OCI-M1 (cell line): Measurements from ENCODE around the gene ZIC5.
"Not testable (repeated sequence)": the region's sequence is repeated elsewhere in the genome, so short reads cannot be mapped to it uniquely, and the experiment has no call there.

Experiments
- DNase-seq: peaks from one replicate; lab custom pipeline; 2025; lab: John Stamatoyannopoulos, UW

ZIC5 gene

DNA sequence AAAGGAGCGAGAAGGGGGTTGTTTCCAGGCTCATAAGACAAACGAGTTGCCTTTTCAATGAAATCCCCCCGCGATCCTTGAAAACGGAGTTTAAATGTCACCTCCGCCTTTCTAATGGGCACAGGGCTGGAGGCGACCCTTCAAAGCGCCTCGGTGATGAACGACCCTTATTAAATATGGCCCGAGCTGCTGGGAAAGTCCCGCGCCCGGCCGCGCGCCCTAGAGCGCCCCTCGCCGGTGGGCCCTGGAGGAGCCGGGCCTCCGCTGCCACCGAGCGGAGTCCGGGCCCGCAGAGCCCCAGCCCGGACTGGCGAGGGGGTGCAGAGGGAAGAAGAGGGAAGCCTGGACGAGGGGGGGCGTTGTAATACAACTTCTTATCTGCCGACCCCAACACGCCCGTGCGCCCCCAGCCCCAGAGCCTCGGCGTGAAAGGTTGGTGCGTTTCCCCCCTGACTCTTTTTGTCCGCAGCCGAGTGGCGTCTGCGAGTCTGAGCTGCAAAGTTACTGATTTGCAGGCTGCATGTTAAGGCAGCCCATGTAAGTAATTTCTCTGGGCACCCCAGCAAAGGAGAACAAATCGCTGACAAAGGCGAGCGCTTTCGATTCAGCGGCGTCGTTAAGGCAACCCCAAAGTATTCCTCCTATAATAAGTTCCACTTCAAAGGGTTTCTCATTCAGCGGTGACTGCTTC lies 11.9 kb downstream of the ZIC5 start:
- no peak for DNase-seq

DNA sequence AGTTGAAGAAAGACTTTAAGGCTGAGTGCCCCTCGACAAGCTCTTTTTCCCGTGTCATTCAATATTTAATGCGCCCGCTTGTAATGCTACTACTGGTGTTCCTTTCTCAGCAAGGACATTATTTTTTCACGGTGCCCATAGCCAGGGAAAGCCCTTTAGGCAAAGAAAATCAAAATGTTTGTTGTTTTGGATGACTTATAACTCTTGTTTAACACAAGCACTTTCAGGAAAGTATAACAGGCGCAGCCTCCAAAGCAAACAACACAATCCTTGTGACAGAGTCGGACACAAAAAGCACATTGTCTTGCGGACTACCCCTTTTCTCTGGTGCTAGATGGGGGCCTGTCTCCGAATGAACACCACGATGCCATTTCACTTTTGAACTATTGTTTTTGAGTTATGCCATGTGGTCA lies 12.4 kb downstream of the ZIC5 start:
- no peak for DNase-seq

DNA sequence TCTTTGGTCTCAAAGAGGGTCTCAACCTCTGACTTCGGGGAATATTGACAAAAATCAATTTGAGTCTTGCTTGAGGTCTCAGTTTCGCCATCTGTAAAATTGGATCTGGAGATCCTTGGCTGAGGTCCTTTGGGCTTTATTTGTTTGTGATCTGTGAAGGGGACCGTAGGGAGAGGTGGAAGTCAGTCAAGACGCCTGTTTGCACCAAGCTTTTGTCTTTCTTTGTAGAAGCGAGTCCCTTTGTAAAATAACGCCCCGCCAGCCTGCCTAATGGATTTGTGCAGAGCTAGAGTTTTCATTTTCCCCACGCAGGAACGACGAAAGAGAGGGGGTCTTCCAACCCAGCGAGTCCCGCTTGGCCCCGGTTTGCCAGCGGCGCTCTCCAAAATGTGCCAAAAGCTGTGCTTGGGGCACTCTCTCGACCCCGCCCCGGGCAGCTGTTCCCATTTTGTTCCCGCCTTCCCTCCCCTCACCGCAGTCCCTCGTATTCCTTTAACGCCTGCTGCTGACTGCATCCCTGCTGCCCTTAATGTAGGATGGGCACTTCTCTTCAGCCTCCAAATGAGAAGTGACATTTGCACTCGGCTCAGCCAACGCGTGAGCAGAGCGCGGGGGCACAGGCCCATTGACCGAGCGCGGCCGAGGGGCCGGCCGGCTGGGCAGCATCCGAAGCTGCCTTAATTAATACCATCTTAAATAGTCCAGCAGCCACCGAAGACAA lies 13.0 kb downstream of the ZIC5 start:
- DNase-seq = no peak

DNA sequence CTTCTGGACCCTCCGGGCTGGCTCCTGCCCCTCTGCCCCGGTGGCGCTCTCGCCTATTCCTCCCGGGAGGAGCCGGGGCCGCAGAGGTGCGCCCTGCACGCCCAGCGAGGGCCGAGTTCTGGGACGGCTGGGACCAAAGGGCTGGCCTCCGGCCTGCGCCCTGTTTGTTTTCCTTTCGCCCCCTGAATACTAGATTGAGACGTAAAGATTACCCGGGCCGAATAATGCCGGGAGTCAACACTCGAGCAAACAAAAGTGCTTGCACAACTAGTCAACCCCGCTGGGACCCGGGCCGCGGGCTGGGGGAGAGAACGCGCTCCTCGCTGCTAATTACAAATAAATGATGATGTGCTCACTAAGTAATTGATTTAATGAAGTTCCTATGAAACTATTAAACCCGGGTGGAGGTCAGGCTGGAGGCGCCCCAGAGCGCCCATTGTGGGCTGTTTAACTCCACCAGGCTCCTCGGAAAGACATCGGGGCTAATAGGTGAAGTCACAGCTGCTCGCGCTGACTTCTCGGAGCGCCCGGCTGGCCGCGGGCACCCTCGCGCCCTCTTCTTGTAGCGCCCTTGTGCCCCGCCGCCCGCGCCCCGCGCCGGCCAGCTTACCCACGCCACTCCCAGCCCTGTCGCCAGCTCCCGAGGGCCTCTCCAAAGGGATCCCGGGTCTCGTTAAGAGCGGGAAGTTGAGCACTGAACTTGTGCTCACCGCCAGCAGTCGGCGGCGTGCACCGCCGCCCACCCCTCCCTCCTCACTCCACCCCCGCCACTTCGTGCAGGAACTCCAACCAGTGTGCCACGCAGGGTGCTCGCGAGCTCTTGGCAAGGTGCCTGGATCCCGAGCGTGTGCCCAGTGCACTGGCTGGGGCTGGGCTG lies 14.9 kb downstream of the ZIC5 start:
- no peak for DNase-seq

DNA sequence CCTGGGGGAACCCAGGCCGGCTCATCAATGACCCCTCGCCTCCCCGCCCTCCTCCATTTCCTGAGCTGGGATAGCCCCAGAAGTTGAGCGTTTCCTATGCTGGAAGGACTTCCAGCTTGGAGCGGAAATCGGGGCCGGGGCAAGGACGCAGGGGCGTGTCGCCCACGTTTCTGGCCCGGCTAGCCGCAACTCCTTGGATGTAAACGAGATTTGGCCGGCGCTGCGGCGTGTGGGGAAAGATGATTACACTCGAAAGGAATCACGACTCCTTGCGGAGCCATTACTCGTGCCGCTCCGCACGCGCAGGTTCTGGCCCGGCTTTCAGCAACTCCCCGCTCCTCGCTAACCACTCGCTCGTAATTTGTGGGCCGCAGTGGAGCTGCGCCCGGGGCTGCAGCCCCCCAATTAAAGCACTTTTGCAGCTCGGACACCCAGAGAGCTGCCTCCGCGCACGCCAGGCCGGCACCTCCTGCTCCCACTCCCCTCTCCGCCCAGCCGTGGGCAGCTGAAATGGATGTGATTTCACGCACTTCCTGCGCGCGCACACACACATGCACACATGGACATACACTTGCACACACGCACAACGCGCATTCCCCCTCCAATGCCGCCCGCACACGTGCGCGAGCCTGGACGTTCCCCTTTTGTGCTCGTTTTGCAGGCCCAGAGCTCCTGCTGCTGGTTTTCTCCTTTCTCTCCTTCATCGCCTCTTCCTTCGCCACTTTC lies 15.7 kb downstream of the ZIC5 start:
- no peak for DNase-seq

DNA sequence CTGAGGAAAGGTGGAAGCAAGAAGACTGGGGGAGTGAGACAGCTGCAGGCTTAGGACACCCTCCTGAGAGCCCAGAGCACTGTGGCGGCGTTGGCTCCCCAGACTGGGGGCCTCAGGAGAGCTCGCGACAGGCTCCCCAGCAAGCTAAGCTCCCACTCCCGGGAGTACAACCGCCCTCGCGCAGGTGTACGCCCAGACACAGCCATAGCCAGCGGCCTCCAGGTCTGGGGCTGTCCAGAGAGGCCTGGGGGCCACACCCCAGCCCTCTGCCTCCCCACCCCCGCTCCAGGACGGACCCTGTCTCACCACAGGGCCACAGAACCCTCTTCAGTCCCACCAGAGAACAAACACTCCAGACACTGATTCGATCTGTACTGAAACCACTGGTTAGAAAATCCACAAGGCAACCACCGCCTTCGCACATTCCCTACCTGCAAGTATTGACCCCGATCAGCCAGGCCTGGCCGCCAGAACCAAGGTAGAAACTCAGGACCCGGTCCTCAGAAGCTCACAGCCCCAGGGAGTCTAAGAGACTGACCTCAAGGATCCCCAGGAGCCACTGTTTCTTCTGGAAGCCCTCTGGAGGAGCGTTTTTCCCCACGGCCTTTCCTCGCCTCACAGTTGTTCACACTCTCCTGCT lies 16.3 kb downstream of the ZIC5 start:
- DNase-seq = no peak

DNA sequence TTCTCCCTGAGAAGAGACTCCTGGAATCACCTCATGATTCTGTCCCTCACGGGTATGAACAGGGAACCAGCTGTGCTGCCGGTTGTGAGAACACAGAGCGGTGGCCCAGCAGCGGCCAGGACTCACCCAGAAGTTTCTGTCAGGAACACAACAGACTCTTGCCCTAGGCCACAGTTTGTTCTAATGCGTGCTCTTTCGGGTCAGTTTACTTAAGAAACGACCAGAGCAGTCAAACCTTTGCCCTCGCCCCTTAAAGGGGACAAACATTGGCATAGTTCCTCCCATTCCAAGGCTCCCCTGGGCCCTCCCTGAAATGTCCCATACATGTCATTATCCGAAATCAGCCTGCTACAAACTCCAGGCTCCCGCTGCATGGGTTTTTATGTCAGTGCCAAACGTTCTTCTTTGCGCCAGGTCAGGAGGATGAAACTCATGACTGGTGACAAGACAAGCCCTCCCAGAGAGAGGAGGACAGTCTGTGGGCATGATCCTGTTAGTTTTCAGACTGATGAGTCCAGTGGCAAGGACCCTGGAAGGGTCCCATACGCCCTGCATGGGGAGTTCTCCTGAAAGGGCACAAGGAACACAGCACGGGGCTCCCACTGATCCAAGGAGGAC lies 18.3 kb downstream of the ZIC5 start:
- no peak for DNase-seq

DNA sequence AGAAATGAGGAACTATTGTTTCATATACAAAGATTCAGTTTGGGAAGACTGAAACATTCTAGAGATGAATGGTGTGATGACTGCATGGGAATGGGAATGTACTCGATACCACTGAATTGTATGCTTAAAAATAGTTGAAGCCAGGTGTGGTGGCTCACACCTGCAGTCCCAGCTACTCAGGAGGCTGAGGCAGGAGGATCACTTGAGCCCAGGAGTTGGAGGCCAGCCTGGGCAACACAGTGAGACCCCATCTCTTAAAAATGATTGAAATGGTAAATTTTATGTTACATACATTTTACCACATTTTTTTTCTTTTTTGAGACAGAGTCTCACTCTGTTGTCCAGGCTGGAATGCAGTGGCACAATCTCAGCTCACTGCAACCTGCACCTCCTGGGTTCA lies 19.9 kb downstream of the ZIC5 start:
- DNase-seq = not testable (repeated sequence)

DNA sequence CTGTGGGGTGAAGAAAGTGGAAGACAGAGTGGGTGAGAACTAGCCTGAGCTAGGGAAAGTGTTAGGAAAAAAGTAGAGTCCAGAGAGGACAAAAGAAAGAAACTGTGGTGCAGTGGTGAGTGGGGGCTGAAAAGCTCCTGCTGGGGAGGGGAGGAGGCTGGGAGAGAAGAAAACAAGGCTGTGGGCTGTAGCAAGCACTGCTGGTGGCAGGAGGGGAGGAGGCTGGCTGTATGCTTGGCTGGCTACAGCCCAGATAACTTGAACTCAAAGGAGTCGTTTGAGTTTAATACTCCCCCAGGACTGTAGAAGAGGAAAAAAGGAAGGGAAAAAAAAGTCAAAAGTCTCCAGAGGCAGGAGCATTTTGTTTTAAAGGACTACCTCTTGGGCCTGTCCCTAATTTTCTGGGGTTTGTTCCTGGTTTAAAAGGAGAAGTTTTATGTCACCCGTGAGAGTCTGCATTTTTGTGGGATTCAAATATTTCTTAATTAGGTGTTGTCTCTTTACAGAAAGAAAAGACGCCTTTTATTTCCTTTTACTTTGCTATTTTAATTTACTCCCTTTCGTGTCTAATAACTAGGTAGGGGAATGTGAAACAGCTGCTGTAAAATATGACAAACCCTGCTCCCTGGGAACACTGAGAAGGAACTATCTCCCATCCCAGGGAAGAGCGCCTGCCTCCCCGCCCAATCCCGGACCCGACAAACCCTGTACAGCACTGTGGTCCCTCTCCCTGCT lies 21.7 kb downstream of the ZIC5 start:
- no peak for DNase-seq

DNA sequence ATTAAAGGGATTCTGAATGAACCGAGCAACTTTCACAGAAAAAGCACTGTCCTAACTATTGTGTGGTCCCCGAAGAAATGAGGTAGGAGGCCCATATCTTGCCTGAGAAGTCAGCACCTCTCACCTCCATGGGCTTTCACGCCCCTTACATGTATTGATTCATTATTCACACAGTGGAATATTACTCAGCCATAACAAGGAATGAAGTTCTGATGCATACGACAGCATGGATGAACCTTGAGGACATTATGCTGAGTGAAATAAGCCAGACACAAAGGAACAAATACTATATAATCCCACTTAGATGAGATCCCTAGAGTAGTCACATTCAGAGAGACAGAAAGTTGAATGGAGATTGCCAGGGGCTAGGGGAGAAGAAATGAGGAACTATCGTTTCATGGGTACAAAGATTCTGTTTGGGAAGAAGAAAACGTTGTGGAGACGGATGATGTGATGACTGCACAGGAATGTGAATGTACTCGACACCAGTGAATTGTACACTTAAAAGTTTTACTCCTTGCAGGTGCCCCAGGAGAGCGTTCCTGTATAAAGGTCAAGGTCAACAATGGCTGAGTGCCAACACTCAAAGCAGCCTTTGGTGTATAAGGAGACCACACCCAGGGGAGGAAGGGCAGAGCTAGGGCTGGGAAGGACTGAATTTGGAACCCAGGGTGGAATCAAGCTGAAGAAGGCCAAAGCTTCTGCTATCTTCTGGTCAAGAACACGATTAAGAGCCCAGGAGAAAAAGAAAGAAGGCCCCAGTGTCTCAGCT lies 22.5 kb downstream of the ZIC5 start:
- DNase-seq = no peak

DNA sequence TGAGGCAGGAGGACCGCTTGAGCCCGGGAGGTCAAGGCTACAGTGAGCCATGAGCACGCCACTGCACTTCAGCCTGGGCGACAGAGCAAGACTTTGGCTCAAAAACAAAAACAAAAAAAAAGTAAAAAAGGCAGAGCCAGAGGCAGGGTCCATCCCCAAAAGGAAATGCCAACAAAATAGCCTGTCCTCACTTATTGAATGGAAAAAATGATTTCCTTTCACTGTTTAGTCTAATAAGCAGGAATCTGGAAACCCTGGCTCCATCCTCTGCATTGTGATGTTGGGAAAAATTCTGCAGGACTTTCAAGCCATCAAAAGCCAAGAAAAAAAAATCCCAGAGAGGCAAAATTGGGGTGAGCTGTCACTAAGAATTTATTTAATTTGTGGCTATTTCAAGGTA lies 23.2 kb downstream of the ZIC5 start:
- DNase-seq = no peak

DNA sequence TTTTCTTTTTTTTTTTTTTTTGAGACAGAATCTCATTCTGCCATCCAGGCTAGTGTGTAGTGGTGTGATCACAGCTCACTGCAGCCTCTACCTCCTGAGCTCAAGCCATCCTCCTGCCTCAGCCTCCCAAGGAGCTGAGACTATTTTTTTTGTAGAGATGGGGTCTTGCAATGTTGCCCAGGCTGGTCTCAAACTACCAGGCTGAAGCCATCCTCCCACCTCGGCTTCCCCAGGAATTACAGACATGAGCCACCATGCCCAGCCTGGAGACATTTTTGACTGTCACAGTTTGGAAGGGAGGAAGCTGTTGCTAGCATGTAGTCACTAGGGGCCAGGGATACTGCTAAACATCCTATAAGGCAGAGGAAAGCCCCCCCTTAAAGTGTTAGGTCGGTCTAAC lies 23.9 kb downstream of the ZIC5 start:
- DNase-seq = no peak

DNA sequence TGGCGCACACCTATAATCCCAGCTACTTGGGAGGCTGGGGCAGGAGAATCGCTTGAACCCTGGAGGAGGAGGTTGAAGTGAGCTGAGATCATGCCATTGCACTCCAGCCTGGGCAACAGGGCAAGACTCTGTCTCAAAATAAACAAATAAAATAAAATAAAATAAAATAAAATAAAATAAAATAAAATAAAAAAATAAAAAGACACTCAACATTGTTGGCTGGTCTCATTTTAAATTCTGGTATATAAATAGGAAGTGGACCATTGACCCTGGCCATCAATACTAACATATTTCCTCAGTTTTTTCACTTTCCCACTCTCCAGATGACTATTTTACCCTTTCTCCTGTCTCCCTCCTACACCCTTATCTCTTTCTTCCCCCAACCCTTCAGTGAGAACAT lies 26.1 kb downstream of the ZIC5 start:
- not testable (repeated sequence) for DNase-seq

DNA sequence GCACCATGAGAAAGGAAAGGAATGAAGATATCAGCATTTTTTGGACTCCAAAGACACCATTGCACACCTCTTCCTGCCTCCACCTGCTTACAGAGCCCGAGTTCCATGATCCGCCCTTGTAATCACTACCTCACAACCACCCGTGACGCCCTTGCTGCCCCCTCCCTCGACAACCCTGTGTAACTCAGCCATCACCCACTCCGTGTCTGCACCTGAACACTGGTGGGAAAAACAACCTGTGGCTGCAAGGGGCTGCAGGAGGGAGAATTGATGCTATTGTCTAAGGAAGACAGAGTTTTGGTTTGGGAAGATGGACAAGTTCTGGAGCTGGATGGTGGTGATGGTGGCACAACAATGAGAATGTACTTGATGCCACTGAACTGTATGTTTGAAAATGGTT lies 27.0 kb downstream of the ZIC5 start:
- no peak for DNase-seq

DNA sequence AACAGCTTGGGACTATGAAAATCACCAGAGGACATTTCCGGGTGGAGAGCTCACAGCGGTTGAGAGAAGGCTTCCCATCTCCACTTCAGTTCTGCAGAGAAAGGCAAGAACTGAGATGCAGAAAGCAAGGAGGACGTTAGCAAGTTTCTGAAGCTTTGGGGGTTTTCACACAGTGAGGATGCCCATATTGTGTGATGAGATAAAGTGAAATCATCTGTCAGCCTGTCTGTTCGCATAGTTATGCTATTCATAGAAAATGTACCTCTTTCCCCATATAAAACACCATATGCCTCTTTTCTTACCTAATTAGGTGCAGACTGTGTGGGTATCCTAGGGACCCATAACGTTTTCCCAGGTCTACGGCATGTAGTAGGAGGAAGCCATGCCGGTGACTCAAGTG lies 27.5 kb downstream of the ZIC5 start:
- no peak for DNase-seq

DNA sequence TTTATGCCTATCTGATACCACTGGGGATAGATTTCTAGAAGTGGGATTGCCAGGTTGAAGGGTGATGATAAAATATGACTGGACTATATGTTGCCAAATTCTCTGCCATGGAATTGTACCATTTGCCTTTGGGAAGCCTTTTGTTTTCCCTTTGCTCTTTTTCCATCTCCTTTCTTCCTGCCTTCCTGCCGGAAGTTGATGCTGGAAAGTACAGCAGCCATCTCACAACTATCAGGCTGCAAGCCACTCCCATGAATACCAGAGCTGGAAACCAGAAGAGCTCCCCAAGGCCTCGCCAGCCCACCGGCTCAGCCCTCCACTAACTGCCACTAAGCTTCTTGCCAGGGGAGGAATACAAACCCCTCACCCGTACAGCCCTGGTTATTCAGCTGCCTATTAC lies 29.7 kb downstream of the ZIC5 start:
- no peak for DNase-seq

DNA sequence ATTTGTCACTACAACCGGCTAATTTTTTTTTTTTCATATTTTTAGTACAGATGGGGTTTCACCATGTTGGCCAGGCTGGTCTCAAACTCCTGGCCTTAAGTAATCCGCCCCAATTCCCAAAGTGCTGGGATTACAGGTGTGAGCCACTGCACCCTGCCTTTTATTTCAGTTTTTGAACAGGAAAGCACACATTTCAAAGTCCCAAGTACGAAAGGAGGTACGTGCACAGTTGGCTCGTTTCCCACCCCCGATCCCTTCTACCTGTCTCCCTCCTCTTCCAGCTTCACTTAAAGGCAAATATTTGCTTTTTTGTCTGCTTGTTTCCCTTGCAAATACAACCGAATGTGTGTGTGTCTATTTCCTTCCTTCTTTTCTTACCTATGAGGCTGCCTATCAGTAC lies 30.5 kb downstream of the ZIC5 start:
- DNase-seq = no peak

DNA sequence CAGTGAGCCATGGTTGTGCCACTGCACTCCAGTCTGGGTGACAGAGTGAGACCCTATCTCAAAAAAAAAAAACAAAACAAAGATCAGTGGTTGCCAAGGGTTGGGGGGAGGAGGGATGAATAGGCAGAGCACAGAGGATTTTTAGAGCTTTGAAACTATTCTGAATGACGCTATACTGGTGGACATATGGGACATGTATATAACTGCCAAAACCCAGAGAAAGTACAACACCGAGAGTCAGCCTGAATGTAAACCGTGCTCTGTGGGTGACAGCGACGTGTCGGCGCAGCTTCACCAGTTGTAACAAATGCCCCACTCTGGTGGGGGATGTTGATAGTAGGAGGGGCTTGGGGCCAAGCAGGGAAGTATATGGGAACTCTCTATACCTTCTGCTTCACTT lies 32.9 kb downstream of the ZIC5 start:
- no peak for DNase-seq

DNA sequence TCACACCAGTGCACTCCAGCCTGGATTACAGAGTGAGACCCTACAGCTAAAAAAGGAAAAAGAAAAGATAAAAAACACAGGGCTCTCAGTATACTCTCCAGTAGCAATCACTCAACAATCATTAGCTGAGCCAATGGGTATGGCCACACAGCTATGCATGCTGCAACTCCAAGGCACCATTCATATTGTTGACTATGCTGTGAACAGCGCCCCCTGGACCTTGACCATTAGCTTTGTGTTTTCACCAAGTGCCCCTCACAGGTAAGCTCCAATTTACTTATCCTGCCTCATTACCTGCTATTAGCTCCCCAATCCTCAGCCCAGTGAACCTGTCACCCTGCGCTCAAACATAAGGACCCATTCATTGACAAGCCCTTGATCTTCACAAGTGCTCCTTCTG lies 35.8 kb downstream of the ZIC5 start:
- no peak for DNase-seq

DNA sequence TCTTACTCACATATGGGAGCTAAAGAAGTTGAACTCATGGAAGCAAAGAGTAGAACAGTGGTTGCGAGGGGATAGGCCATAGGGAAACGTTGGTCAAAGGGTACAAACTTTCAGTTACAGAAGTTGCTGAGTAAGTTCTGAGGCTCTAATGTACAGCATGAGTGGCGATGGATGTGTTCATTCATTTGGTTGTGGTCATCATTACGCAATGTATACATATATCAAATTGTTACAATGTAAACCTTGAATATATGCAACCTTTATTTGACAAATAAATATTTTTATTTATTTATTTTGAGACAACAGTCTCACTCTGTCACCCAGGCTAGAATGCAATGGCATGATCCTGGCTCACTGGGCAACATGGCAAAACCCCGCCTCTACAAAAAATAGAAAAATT lies 38.7 kb downstream of the ZIC5 start:
- no peak for DNase-seq
